Measurements from ENCODE around the gene ISCA2. TPM values are rescaled to one million over a fixed set of nuclear protein-coding genes. Genes with fewer than 3 reads are reported as not detected.

ISCA2 gene
- total and polyA plus RNA-seq, 2 donors (not counting 3 experiments of a cell fraction or from before 2014, with no cell fraction given) = 22.6 to 25.7 TPM

DNA sequence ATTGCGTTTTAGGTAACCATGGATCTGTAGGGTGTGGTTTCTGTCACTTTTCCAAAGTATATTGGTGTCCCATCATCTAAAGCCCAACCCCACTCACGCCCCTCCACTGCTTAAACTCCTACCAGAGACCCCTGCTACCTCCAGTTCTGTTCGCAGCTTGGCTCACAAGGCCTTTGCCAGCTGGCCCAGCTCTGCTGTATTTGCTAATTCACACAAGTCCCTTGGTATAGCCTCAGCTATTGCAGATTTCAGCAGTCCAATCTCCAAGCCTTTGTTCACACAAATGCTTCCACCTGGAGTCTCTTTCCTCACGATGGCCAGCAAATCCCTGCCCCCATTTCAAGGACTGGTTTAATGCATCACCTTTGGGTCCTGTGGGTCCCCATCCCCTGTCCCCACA is 24.2 kb downstream of the ISCA2 start:
- dilution Hi-C loops (cut with MboI; ENCODE audit: extremely low pct_ligation_motif_present, low sequenced_read_pairs) (no loop called here), intact Hi-C loops (cut with micrococcal nuclease) (no loop called here)
- H3K27ac ChIP-seq (ENCODE audit: insufficient read depth, low read depth, low read length) = no peak overlapping the region
- no peaks in the 10 kb centered on the region for H3K4me1 ChIP-seq (ENCODE audit: control insufficient read depth, extremely low read depth, insufficient read depth, low read length)
- CTCF ChIA-PET = no interaction called here
- H3K4me2 ChIP-seq (ENCODE audit: insufficient read depth, low read length) = no peak overlapping the region
- H3K27me3 ChIP-seq (ENCODE audit: control insufficient read depth in 2 of 2, insufficient read depth in 2 of 2, low read length in 2 of 2) = no peaks in the 10 kb centered on the region
- H3K79me2 ChIP-seq (ENCODE audit: control insufficient read depth, insufficient read depth, low read length) = no peaks in the 10 kb centered on the region
- H3K9me1 ChIP-seq (replicated peaks; ENCODE audit: control insufficient read depth, extremely low read depth, insufficient read depth, low read length) = no peaks in the 10 kb centered on the region
- H3K4me3 ChIP-seq (replicated peaks in 1 of 3; ENCODE audit: insufficient read depth in 1 of 3, low read depth in 1 of 3, low read length in 3 of 3) = no peak overlapping the region
- no peak overlapping the region for H2AFZ ChIP-seq (ENCODE audit: low read depth, low read length)
- DNase-seq (ENCODE audit: low read depth, low spot score) (no peak), FAIRE-seq (no peak)
- POLR2A ChIA-PET = no interaction called here
- H3K9ac ChIP-seq (replicated peaks; ENCODE audit: extremely low read depth, insufficient read depth, low read length) = no peak overlapping the region
- no TSS peak for BruUV-seq (replicated peaks)
- peaks cover 27 to 54% of the 10 kb centered on the region in 2 experiments for H3K36me3 ChIP-seq (ENCODE audit: control insufficient read depth in 2 of 2, extremely low read depth in 1 of 2, insufficient read depth in 2 of 2, low read length in 2 of 2)
- no peaks in the 10 kb centered on the region for H3K9me3 ChIP-seq (replicated peaks; ENCODE audit: control insufficient read depth, insufficient read depth, low read length)
- no peak for TF ChIP-seq FOS (IDR thresholded peaks at IDR 0.05; ENCODE audit: borderline replicate concordance, insufficient read depth, low read length)
- TF ChIP-seq POLR2AphosphoS5 (IDR thresholded peaks at IDR 0.05; ENCODE audit: insufficient read depth, low read depth, low read length) = no peak
- no peak for TF ChIP-seq POLR2A (IDR thresholded peaks at IDR 0.05; ENCODE audit: low read depth, low read length)
- TF ChIP-seq EZH2 (IDR thresholded peaks at IDR 0.05; ENCODE audit: borderline replicate concordance, low read depth, low read length, severe bottlenecking) = no peak
- no peaks in the 10 kb centered on the region for H4K20me1 ChIP-seq (replicated peaks; ENCODE audit: control insufficient read depth, extremely low read depth, insufficient read depth, low read length)

DNA sequence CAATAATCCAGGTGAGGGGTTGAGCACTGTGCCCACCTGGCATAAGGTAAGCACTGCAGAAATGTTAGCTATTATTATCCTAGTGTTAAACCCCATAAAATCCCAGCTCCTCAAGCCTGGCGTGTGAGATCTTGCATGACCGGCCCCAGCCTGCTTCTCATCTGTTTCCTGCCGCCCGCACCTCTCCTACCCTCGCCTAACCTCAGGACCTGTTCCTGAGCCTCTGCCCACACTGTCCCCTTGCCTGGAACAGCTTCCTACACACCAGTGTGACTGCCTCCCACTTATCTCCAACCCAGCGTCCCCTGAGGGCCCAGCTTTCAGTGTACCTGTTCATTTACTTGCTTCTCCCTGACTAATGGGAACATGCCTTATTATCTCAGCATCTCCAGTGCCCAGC is 24.7 kb downstream of the ISCA2 start:
- Histone ChIP-seq H3K36me3 (ENCODE audit: control insufficient read depth in 2 of 2, extremely low read depth in 1 of 2, insufficient read depth in 2 of 2, low read length in 2 of 2) (peaks cover 24 to 50% of the 10 kb centered on the region in 2 experiments), H2AFZ (ENCODE audit: low read depth, low read length) (no peak overlapping the region), H3K4me2 (ENCODE audit: insufficient read depth, low read length) (no peak overlapping the region), H3K4me3 (replicated peaks in 1 of 3; ENCODE audit: insufficient read depth in 1 of 3, low read depth in 1 of 3, low read length in 3 of 3) (no peak overlapping the region), H3K4me1 (ENCODE audit: control insufficient read depth, extremely low read depth, insufficient read depth, low read length) (no peaks in the 10 kb centered on the region), H3K9me3 (replicated peaks; ENCODE audit: control insufficient read depth, insufficient read depth, low read length) (no peaks in the 10 kb centered on the region), H3K9ac (replicated peaks; ENCODE audit: extremely low read depth, insufficient read depth, low read length) (no peak overlapping the region), H3K27me3 (ENCODE audit: control insufficient read depth in 2 of 2, insufficient read depth in 2 of 2, low read length in 2 of 2) (no peaks in the 10 kb centered on the region), H4K20me1 (replicated peaks; ENCODE audit: control insufficient read depth, extremely low read depth, insufficient read depth, low read length) (no peaks in the 10 kb centered on the region), H3K27ac (ENCODE audit: insufficient read depth, low read depth, low read length) (no peak overlapping the region), H3K9me1 (replicated peaks; ENCODE audit: control insufficient read depth, extremely low read depth, insufficient read depth, low read length) (no peaks in the 10 kb centered on the region), H3K79me2 (ENCODE audit: control insufficient read depth, insufficient read depth, low read length) (no peaks in the 10 kb centered on the region)
- BruUV-seq (replicated peaks) = no TSS peak
- DNase-seq (ENCODE audit: low read depth, low spot score) = no peak
- TF ChIP-seq FOS (IDR thresholded peaks at IDR 0.05; ENCODE audit: borderline replicate concordance, insufficient read depth, low read length) (no peak), GATA2 (IDR thresholded peaks at IDR 0.05; ENCODE audit: insufficient read depth, insufficient read length, low read depth, low read length) (no peak), JUN (IDR thresholded peaks at IDR 0.05; ENCODE audit: borderline replicate concordance, insufficient read depth, insufficient read length, low read depth) (no peak)
- TF ChIP-seq, protein P1, sequence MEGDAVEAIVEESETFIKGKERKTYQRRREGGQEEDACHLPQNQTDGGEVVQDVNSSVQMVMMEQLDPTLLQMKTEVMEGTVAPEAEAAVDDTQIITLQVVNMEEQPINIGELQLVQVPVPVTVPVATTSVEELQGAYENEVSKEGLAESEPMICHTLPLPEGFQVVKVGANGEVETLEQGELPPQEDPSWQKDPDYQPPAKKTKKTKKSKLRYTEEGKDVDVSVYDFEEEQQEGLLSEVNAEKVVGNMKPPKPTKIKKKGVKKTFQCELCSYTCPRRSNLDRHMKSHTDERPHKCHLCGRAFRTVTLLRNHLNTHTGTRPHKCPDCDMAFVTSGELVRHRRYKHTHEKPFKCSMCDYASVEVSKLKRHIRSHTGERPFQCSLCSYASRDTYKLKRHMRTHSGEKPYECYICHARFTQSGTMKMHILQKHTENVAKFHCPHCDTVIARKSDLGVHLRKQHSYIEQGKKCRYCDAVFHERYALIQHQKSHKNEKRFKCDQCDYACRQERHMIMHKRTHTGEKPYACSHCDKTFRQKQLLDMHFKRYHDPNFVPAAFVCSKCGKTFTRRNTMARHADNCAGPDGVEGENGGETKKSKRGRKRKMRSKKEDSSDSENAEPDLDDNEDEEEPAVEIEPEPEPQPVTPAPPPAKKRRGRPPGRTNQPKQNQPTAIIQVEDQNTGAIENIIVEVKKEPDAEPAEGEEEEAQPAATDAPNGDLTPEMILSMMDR (IDR thresholded peaks at IDR 0.05; ENCODE audit: extremely low read depth in 1 of 2, insufficient read depth in 1 of 2, low read depth in 1 of 2, low read length in 2 of 2) = no peak
- no peak for FAIRE-seq
- dilution Hi-C loops (cut with MboI; ENCODE audit: extremely low pct_ligation_motif_present, low sequenced_read_pairs) (no loop called here), intact Hi-C loops (cut with micrococcal nuclease) (no loop called here)
- POLR2A ChIA-PET = no interaction called here
- CTCF ChIA-PET = interaction anchor here (0.7 kb wide), 1 partner anchor 9 kb away, joined by 3 read pairs; no protein-coding TSS in a partner anchor
